ENCODE measurements around the gene POLR3K. TPM values are rescaled to one million over a fixed set of nuclear protein-coding genes. Genes with fewer than 3 reads are reported as not detected.

Gene POLR3K
- total RNA-seq, 1 experiment from 2014 or later: 40.1 TPM

DNA sequence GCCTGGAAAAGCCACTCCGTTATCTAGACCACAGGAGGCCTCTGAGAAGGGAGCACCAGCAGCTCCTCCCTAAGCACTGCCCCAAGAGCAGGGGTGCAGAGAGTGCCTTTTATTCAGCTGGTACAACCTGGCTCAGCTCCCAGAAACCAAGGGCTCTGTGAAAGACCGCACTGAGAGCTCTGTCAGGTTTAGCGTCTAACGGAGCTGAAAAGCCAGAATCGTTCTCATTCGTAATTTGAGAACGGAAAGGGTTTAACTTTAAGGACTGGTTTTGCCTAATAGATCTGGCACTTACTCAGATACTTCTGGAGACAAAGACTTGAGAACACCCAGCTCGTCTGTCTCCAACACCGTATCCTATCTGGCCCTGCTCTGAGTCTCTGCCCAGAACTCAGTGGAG is 38.1 kb upstream of the POLR3K start:
- no peak for TF ChIP-seq NR1H2 (CRISPR knock-in tag; IDR thresholded peaks at IDR 0.05)
- no peak for TF ChIP-seq GRHL2 (CRISPR knock-in tag; IDR thresholded peaks at IDR 0.05; ENCODE audit: insufficient replicate concordance, severe bottlenecking)
- peak; percentile 24; the same call in 1 of the 2 replicates for TF ChIP-seq ZNF263 (CRISPR knock-in tag; IDR thresholded peaks at IDR 0.05; ENCODE audit: low read depth)
- TF ChIP-seq ETV6 (CRISPR knock-in tag; IDR thresholded peaks at IDR 0.05): no peak
- Mint-ChIP-seq H3K27me3 (ENCODE audit: low read depth) (no peaks in the 10 kb centered on the region), H3K27ac (peak overlapping the region; percentile 12; the same call in 1 of the 2 replicates), H3K9me3 (no peaks in the 10 kb centered on the region), H3K4me1 (no peaks in the 10 kb centered on the region), H3K4me3 (no peak overlapping the region), H3K36me3 (peaks cover 16% of the 10 kb centered on the region; the same call in 1 of the 2 replicates)
- ChIA-PET POLR2A (interaction anchor here (0.8 to 1.0 kb wide), 2 partner anchors 19 to 26 kb away, joined by 3 to 4 read pairs; partner anchors contain the start of gene RHBDF1), CTCF (interaction anchor here (1.0 to 11.4 kb wide), 5 partner anchors 13 to 26 kb away, joined by 3 to 493 read pairs (median 7); partner anchors contain the start of gene RHBDF1)
- no peak for DNase-seq (ENCODE audit: low spot score)
- ATAC-seq: no peak

DNA sequence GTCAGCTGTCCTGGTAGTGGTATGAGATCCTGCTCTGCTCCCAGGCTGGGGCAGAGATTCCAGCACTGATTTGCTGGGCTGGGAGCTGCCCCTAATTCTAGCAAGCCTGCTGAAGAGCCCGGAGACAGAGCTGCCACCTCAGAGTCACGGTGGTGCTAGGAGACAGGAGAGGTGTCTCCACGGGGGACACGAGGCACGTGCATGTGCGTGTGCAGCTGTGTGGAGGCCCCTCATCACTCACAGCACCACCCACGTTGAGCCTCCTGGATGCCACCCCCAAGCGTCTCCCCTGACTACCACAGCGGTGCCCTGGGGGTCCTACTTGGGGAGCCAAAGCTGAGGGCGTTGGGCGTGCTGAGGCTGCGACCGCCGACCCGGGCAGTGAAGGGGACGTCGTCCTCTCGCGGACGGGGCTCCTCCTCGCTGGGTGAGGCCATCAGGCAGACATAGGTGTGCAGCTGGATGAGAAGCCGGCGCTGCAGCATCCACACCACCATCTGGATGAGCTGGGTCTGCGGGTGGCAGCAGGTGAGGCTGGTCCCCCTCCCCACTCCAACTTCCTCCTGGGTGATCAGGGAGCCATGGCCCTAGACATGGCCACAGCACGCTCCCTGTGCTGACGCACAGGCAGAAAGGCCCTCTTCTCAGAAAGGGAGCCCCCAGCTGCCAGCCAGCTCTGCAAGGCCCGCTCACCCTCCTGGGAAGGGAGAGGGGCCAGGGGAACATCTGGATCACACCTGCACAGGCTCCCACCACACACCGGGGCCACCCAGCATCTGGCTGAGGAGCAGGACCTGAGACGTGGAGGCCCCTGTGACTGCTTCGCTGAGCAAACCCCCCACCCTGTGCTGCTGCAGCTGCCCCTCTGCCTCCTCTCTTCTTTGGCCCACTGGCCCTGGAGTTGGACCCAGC is 36.2 kb upstream of the POLR3K start:
- ATAC-seq (no peak), DNase-seq (ENCODE audit: low spot score) (no peak)
- ChIA-PET CTCF (interaction anchor here (0.5 to 11.4 kb wide), 5 partner anchors 17 to 268 kb away, joined by 3 to 493 read pairs (median 4); partner anchors contain the start of gene RHBDF1), POLR2A (no interaction called here)
- Mint-ChIP-seq H3K4me1 (no peaks in the 10 kb centered on the region), H3K4me3 (no peak overlapping the region), H3K36me3 (peaks cover 21% of the 10 kb centered on the region; the same call in 1 of the 2 replicates), H3K27me3 (ENCODE audit: low read depth) (no peaks in the 10 kb centered on the region), H3K27ac (no peak overlapping the region), H3K9me3 (no peaks in the 10 kb centered on the region)
- TF ChIP-seq, protein P1, sequence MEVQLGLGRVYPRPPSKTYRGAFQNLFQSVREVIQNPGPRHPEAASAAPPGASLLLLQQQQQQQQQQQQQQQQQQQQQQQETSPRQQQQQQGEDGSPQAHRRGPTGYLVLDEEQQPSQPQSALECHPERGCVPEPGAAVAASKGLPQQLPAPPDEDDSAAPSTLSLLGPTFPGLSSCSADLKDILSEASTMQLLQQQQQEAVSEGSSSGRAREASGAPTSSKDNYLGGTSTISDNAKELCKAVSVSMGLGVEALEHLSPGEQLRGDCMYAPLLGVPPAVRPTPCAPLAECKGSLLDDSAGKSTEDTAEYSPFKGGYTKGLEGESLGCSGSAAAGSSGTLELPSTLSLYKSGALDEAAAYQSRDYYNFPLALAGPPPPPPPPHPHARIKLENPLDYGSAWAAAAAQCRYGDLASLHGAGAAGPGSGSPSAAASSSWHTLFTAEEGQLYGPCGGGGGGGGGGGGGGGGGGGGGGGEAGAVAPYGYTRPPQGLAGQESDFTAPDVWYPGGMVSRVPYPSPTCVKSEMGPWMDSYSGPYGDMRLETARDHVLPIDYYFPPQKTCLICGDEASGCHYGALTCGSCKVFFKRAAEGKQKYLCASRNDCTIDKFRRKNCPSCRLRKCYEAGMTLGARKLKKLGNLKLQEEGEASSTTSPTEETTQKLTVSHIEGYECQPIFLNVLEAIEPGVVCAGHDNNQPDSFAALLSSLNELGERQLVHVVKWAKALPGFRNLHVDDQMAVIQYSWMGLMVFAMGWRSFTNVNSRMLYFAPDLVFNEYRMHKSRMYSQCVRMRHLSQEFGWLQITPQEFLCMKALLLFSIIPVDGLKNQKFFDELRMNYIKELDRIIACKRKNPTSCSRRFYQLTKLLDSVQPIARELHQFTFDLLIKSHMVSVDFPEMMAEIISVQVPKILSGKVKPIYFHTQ (CRISPR knock-in tag; IDR thresholded peaks at IDR 0.05): no peak
- TF ChIP-seq ELF4 (CRISPR knock-in tag; IDR thresholded peaks at IDR 0.05; ENCODE audit: low read depth): no peak
- TF ChIP-seq, protein P2, sequence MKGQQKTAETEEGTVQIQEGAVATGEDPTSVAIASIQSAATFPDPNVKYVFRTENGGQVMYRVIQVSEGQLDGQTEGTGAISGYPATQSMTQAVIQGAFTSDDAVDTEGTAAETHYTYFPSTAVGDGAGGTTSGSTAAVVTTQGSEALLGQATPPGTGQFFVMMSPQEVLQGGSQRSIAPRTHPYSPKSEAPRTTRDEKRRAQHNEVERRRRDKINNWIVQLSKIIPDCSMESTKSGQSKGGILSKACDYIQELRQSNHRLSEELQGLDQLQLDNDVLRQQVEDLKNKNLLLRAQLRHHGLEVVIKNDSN (CRISPR knock-in tag; IDR thresholded peaks at IDR 0.05): no peak
- TF ChIP-seq ZNF317 (CRISPR knock-in tag; IDR thresholded peaks at IDR 0.05; ENCODE audit: borderline replicate concordance, low read depth): no peak
- no peak for TF ChIP-seq CREB1 (CRISPR knock-in tag; IDR thresholded peaks at IDR 0.05)
- TF ChIP-seq NFATC4 (CRISPR knock-in tag; IDR thresholded peaks at IDR 0.05): no peak

DNA sequence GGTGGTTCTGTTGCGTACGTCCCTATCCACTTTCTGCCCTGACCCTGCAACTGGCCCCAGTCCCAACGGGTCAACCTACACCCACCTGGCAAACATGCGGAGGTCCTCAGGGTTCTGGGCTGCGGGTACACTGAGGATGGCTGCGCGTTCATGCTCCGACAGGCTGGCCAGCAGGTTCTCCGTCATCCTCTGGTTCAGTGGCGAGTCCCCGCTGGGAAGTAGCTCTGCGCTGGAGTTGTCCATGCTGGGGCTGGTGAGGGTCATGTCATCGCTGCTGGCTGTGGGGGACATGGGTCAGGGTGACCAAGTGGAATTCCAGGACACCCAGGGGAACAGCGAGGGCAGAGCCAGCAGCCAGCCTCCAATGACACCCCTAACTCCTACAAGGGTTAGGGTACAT is 35.2 kb upstream of the POLR3K start:
- POLR2A ChIA-PET: no interaction called here
- Mint-ChIP-seq H3K36me3 (peaks cover 21% of the 10 kb centered on the region; the same call in 1 of the 2 replicates), H3K27me3 (ENCODE audit: low read depth) (no peaks in the 10 kb centered on the region), H3K9me3 (no peaks in the 10 kb centered on the region), H3K4me1 (peaks cover 4% of the 10 kb centered on the region; the same call in 1 of the 2 replicates), H3K4me3 (no peak overlapping the region), H3K27ac (no peak overlapping the region)
- TF ChIP-seq ZNF317 (CRISPR knock-in tag; IDR thresholded peaks at IDR 0.05; ENCODE audit: borderline replicate concordance, low read depth) (no peak), GTF2I (CRISPR knock-in tag; conservative IDR thresholded peaks at IDR 0.05) (no peak), ETV6 (CRISPR knock-in tag; IDR thresholded peaks at IDR 0.05) (no peak), ZNF671 (CRISPR knock-in tag; IDR thresholded peaks at IDR 0.05) (no peak), MYBL2 (CRISPR knock-in tag; IDR thresholded peaks at IDR 0.05) (no peak), NFATC4 (CRISPR knock-in tag; IDR thresholded peaks at IDR 0.05) (no peak), FOXP1 (CRISPR knock-in tag; IDR thresholded peaks at IDR 0.05; ENCODE audit: borderline replicate concordance) (no peak), ZNF416 (CRISPR knock-in tag; IDR thresholded peaks at IDR 0.05) (no peak), NFYB (CRISPR knock-in tag; conservative IDR thresholded peaks at IDR 0.05; ENCODE audit: low read depth) (no peak), ZNF138 (CRISPR knock-in tag; conservative IDR thresholded peaks at IDR 0.05) (no peak), TCF7 (CRISPR knock-in tag; IDR thresholded peaks at IDR 0.05; ENCODE audit: low read depth) (no peak)
- TF ChIP-seq, protein P3, sequence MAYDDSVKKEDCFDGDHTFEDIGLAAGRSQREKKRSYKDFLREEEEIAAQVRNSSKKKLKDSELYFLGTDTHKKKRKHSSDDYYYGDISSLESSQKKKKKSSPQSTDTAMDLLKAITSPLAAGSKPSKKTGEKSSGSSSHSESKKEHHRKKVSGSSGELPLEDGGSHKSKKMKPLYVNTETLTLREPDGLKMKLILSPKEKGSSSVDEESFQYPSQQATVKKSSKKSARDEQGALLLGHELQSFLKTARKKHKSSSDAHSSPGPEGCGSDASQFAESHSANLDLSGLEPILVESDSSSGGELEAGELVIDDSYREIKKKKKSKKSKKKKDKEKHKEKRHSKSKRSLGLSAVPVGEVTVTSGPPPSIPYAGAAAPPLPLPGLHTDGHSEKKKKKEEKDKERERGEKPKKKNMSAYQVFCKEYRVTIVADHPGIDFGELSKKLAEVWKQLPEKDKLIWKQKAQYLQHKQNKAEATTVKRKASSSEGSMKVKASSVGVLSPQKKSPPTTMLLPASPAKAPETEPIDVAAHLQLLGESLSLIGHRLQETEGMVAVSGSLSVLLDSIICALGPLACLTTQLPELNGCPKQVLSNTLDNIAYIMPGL (CRISPR knock-in tag; IDR thresholded peaks at IDR 0.05): no peak
- CTCF ChIA-PET: interaction anchor here (3.5 to 11.4 kb wide), 3 partner anchors 8 to 21 kb away, joined by 14 to 493 read pairs (median 63); partner anchors contain the start of gene RHBDF1
- ATAC-seq (no peak), DNase-seq (ENCODE audit: low spot score) (no peak)
